ENCODE data around the gene RPS5.
A peak's percentile ranks its signal among the peaks of the same experiment; 100 is the strongest.
"Not testable (repeated sequence)": the region's sequence is repeated elsewhere in the genome, so short reads cannot be mapped to it uniquely, and the experiment has no call there.

Gene RPS5

DNA sequence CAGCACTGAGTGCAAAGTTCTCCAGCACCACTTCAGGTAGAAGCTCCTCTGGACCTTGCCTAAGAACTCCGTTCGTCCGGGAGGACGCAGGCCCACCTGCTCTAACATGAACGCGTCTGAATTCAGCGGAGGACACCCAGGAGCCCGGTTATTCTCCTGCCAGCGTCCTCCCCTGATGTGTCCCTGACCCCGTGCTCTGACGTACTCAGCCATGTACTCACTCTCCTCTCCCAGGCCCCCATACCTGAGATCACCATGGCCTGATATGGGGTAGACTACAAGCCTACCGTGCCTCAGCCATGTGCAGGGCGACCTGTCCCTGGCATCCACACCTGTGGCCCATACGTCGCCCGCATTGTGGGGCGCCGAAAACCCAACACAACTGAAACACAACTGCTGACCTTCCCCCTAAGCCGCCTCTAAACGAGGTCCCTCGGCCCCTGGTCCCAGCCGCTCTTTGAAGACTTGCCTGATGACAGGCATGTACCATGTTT is 20.6 kb downstream of the RPS5 start:
- DNase-seq: no peak

DNA sequence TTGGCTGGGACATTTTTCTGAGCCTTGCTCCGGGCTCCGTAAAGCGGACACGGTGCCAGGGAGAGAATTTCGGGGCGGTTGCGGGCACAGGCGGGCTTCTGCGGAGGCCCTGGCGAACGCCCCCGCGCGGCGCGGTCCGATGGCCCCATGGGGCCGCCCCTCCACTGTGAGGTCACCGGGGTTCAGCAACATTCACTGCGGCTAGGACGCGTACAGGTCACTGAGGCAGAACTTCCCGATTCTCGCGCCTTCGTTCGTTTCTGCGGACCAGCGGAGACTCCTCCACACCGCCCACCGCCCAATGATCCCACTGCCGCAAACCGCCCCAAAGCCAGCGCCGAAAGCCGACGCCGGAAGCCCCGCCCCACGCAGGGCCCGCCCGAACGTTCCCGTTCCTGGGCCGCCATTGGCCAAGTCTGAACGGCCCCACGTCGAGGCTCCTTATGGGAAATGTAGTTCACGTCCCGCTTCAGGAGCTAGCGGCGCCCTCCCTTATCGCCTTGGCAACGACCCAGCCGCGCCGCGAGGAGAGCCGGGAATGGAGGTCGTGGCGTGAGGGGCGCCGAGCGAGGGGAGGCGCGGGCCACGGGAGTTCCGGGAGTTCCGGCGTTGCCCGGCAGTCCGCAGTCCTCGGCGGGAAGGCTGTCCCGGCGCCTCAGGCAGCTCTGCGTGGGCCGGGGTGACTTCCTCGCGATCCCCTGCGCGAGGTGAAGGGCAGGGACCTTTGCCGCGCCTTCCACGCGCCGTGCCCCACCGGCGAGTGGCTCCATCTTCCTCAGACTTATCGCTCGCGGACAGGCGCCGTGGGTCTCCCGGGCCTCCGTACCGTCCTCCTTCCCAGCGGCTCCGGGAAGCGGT is 21.3 kb downstream of the RPS5 start, which contains the start of gene ZNF584:
Gene ZNF584 (plus strand): TSS at position 498 of the 858 bp plus-strand sequence. CDS start 499 bp downstream, outside the sequence.
- peak; percentile 83 for DNase-seq

- DNase-seq: no peak
Observed at GRCh38 chr19:58409010-58409790, 22.1 kb downstream of the RPS5 start.

DNA sequence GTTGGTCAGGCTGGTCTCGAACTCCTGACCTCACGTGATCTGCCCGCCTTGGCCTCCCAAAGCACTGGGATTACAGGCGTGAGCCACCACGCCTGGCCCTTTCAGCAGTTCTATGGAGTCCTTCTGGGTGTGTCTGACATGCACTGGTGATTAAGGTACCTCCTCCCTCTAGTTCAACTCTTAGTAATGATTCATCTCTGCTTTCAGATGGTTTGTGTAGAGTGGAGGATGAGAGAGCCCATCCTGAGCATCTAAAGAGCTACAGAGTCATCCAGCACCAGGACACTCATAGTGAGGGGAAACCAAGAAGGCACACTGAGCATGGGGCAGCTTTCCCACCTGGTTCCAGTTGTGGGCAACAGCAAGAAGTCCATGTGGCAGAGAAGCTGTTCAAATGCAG is 29.5 kb downstream of the RPS5 start:
- DNase-seq: no peak

DNA sequence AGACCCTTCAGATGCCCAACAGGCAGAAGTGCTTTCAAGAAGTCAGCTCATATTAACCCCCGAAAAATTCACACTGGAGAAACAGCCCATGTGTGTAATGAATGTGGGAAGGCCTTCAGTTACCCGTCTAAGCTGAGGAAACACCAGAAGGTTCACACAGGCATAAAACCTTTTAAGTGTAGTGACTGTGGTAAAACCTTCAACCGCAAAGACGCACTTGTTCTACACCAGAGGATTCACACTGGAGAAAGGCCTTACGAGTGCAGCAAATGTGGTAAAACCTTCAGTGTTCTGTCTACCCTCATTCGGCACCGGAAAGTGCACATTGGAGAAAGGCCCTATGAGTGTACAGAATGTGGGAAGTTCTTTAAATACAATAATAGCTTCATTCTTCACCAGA is 30.0 kb downstream of the RPS5 start:
- no peak for DNase-seq

DNA sequence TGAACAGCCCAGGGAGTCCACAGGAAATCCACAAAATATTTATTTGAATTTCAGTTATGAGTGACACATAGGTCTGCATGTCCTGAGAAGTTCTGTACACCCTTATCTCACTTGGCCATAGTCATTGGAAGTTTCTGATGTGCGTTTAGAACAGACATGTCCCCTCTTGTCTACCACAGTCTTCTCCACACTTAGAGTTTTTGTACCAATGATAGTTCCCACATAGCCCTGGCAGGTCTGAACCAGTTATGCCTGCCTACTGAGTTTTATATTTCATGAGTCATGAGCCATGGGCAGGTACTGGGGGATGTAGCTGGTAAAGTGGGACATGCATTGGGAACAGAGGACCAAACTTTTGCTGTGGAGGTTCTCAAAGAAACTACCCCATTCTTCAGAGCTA is 41.5 kb downstream of the RPS5 start:
- DNase-seq: no peak

DNA sequence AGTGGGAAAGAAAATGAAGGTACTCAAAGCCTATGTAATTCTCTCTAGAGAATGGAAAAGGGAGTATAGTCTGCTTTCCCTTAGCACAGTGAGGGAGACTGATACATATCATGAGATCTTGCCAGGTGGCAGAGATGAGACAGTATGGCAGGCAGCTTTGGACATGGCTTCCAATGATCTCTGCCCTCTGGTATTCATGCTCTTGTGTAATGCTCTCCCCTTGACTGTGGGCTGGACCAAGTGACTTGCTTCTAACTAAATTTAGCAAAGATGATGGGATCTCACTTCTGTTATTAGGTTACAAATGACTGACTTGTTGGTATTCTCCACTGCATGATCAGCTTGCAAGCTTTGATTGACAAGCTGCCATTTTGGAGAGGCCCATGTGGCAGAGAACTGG is 42.7 kb downstream of the RPS5 start:
- no peak for DNase-seq

- DNase-seq: no peak
Observed at GRCh38 chr19:58434217-58434616, 47.1 kb downstream of the RPS5 start.

GRCh38 chr19:58439576-58440554 is 52.8 kb downstream of the RPS5 start, which contains the start of gene ZNF132:
Gene ZNF132, minus strand, starts transcription at chr19:58440153. Its CDS starts 332 bp downstream, at chr19:58439821.
- peak; percentile 91 for DNase-seq

- DNase-seq: no peak
Observed at GRCh38 chr19:58440556-58440955, 53.5 kb downstream of the RPS5 start.

GRCh38 chr19:58442986-58443385 is 55.9 kb downstream of the RPS5 start:
- DNase-seq: not testable (repeated sequence)
